ENCODE results near the gene WDR74. TPM values are rescaled to one million over a fixed set of nuclear protein-coding genes. Genes with fewer than 3 reads are reported as not detected.

WDR74 gene
- total and polyA plus RNA-seq, 2 of the 13 experiments (the other 11 are each of a cell fraction or from before 2014, with no cell fraction given): 77.0 to 83.3 TPM

GRCh38 chr11:62787005-62787759 is 52.2 kb downstream of the WDR74 start, which contains the start of gene TMEM179B (continued):
- no peak for TF ChIP-seq NFE2L2 (IDR thresholded peaks at IDR 0.05; ENCODE audit: low read length)
- no peak for TF ChIP-seq SETDB1 (CRISPR knock-in tag; IDR thresholded peaks at IDR 0.05; ENCODE audit: borderline replicate concordance)
- TF ChIP-seq PLSCR1 (CRISPR knock-in tag; IDR thresholded peaks at IDR 0.05; ENCODE audit: borderline replicate concordance): no peak
- peak; percentile 86 for TF ChIP-seq ZBTB7A (CRISPR knock-in tag; IDR thresholded peaks at IDR 0.05)
- peak; percentile 89 for TF ChIP-seq YEATS4 (CRISPR knock-in tag; IDR thresholded peaks at IDR 0.05; ENCODE audit: borderline replicate concordance)
- TF ChIP-seq GZF1 (CRISPR knock-in tag; IDR thresholded peaks at IDR 0.05): no peak; the same call in 1 of the 2 replicates
- TF ChIP-seq RORA (CRISPR knock-in tag; IDR thresholded peaks at IDR 0.05): no peak
- peak; percentile 78 for TF ChIP-seq JUND (CRISPR knock-in tag; IDR thresholded peaks at IDR 0.05)
- TF ChIP-seq, protein P1, sequence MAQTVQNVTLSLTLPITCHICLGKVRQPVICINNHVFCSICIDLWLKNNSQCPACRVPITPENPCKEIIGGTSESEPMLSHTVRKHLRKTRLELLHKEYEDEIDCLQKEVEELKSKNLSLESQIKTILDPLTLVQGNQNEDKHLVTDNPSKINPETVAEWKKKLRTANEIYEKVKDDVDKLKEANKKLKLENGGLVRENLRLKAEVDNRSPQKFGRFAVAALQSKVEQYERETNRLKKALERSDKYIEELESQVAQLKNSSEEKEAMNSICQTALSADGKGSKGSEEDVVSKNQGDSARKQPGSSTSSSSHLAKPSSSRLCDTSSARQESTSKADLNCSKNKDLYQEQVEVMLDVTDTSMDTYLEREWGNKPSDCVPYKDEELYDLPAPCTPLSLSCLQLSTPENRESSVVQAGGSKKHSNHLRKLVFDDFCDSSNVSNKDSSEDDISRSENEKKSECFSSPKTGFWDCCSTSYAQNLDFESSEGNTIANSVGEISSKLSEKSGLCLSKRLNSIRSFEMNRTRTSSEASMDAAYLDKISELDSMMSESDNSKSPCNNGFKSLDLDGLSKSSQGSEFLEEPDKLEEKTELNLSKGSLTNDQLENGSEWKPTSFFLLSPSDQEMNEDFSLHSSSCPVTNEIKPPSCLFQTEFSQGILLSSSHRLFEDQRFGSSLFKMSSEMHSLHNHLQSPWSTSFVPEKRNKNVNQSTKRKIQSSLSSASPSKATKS (CRISPR knock-in tag; IDR thresholded peaks at IDR 0.05): no peak
- TF ChIP-seq FOXP1 (IDR thresholded peaks at IDR 0.05): no peak
- no peak for TF ChIP-seq FOXP1 (CRISPR knock-in tag; IDR thresholded peaks at IDR 0.05)
- TF ChIP-seq POLR2AphosphoS2 (IDR thresholded peaks at IDR 0.05; ENCODE audit: low read depth, low read length): no peak
- TF ChIP-seq ZNF564 (CRISPR knock-in tag; IDR thresholded peaks at IDR 0.05): peak; percentile 49; the same call in 1 of the 2 replicates
- peak; percentile 87 for TF ChIP-seq MTA1 (CRISPR knock-in tag; IDR thresholded peaks at IDR 0.05; ENCODE audit: borderline replicate concordance)
- TF ChIP-seq FUBP1 (CRISPR knock-in tag; IDR thresholded peaks at IDR 0.05; ENCODE audit: borderline replicate concordance): peak; percentile 70; the same call in 1 of the 2 replicates
- peak; percentile 86; the same call in 1 of the 2 replicates for TF ChIP-seq NRL (CRISPR knock-in tag; IDR thresholded peaks at IDR 0.05; ENCODE audit: borderline replicate concordance)
- TF ChIP-seq ZNF329 (CRISPR knock-in tag; IDR thresholded peaks at IDR 0.05; ENCODE audit: low read depth): no peak
- no peak for TF ChIP-seq DNMT3B (CRISPR knock-in tag; conservative IDR thresholded peaks at IDR 0.05)
- TF ChIP-seq PAX8 (CRISPR knock-in tag; IDR thresholded peaks at IDR 0.05; ENCODE audit: borderline replicate concordance): peak; percentile 96
- TF ChIP-seq, protein P2, sequence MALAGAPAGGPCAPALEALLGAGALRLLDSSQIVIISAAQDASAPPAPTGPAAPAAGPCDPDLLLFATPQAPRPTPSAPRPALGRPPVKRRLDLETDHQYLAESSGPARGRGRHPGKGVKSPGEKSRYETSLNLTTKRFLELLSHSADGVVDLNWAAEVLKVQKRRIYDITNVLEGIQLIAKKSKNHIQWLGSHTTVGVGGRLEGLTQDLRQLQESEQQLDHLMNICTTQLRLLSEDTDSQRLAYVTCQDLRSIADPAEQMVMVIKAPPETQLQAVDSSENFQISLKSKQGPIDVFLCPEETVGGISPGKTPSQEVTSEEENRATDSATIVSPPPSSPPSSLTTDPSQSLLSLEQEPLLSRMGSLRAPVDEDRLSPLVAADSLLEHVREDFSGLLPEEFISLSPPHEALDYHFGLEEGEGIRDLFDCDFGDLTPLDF (CRISPR knock-in tag; IDR thresholded peaks at IDR 0.05): peak; percentile 66
- peak; percentile 72 for TF ChIP-seq ZSCAN29 (CRISPR knock-in tag; conservative IDR thresholded peaks at IDR 0.05)
- no peak for TF ChIP-seq ZNF468 (CRISPR knock-in tag; IDR thresholded peaks at IDR 0.05)
- no peak; the same call in 1 of the 2 replicates for TF ChIP-seq ZNF616 (CRISPR knock-in tag; IDR thresholded peaks at IDR 0.05; ENCODE audit: low read depth)

Data from HepG2 (cell line).